Activated B cell treated with CpG ODN at 0.5 μM for 24 hours (primary cell): Measurements from ENCODE around the gene KRT16. TPM values are rescaled to one million over a fixed set of nuclear protein-coding genes. Genes with fewer than 3 reads are reported as not detected.

Experiments
- ATAC-seq: fragments of 200-7000 bp; cut with Tn5 transposase; one replicate; pipeline ENCODE4 v1.10.0; 2021; ENCODE audit warnings: low read depth, mild to moderate bottlenecking, moderate library complexity
- CTCF ChIA-PET: fragments of 350-600 bp; sonication (Branson Sonifier 250); formaldehyde crosslinking; loops from one replicate; lab custom pipeline; 2021; ENCODE audit warnings: antibody characterized with exemption; lab: Charles Lee
- POLR2A ChIA-PET: fragments of 350-600 bp; sonication (Branson Sonifier 250); formaldehyde crosslinking; loops from one replicate; lab custom pipeline; 2021; ENCODE audit warnings: antibody characterized with exemption; lab: Charles Lee
- DNase-seq: peaks from one replicate; pipeline ENCODE4 v3.0.0; 2022
- H3K27ac Mint-ChIP-seq: one replicate; pipeline ENCODE4 v1.8.0; 2020; ENCODE audit warnings: mixed read lengths
- H3K27me3 Mint-ChIP-seq: one replicate; pipeline ENCODE4 v1.8.0; 2021; ENCODE audit warnings: mixed read lengths
- H3K36me3 Mint-ChIP-seq: one replicate; pipeline ENCODE4 v1.8.0; 2021; ENCODE audit warnings: low read depth, mixed read lengths
- H3K4me1 Mint-ChIP-seq: one replicate; pipeline ENCODE4 v1.8.0; 2021; ENCODE audit warnings: mixed read lengths
- H3K4me3 Mint-ChIP-seq: one replicate; pipeline ENCODE4 v1.8.0; 2020; ENCODE audit warnings: mild to moderate bottlenecking, mixed read lengths
- H3K9me3 Mint-ChIP-seq: one replicate; pipeline ENCODE4 v1.8.0; 2020; ENCODE audit warnings: mixed read lengths
- intact Hi-C: fragments of 100-400 bp; cut with micrococcal nuclease; formaldehyde crosslinking; loops from one replicate; pipeline ENCODE4 v1.15.1; 2024
- total RNA-seq: library from RNA; stranded (reverse); gene quantifications from 2 replicates; pipeline ENCODE4 v1.2.3, GENCODE V29; 2022
- TF ChIP-seq, protein P1 (sequence below): fragments of 200-600 bp; IDR thresholded peaks from one replicate; pipeline ENCODE4 v1.8.0; 2022; ENCODE audit warnings: antibody characterized with exemption, mild to moderate bottlenecking

KRT16 gene
- total RNA-seq, 1 donor from 2014 or later: not detected

DNA sequence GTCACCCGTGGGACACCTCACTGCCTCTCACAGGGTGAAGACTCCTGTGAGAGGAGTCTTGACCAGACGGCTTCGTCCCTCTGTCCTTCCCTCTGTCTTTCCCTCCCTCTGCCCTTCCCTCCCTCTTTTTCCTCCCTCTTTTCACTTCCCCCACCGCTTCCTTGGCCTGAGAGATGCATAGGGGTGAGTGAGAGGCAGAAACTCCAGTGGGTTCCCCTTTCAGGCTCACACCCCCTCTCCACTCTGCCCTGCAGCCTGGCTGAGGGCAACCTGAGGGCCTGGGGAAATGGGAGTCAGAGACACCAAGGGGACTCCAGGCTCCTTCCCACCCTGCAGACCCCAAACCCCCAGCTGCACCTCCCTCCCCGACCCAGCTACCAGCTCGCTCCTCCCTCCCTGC, 26.4 kb upstream of the KRT16 start:
- no peaks in the 10 kb centered on the region for H3K4me1 Mint-ChIP-seq
- DNase-seq (no peak), ATAC-seq (no peak)
- no peak overlapping the region for H3K27ac Mint-ChIP-seq
- H3K27me3 Mint-ChIP-seq: peaks cover 4% of the 10 kb centered on the region
- H3K36me3 Mint-ChIP-seq: no peaks in the 10 kb centered on the region
- CTCF ChIA-PET: interaction anchor here (0.6 kb wide), 1 partner anchor 10 kb away, joined by 3 read pairs; no protein-coding TSS in a partner anchor
- TF ChIP-seq, protein P1, sequence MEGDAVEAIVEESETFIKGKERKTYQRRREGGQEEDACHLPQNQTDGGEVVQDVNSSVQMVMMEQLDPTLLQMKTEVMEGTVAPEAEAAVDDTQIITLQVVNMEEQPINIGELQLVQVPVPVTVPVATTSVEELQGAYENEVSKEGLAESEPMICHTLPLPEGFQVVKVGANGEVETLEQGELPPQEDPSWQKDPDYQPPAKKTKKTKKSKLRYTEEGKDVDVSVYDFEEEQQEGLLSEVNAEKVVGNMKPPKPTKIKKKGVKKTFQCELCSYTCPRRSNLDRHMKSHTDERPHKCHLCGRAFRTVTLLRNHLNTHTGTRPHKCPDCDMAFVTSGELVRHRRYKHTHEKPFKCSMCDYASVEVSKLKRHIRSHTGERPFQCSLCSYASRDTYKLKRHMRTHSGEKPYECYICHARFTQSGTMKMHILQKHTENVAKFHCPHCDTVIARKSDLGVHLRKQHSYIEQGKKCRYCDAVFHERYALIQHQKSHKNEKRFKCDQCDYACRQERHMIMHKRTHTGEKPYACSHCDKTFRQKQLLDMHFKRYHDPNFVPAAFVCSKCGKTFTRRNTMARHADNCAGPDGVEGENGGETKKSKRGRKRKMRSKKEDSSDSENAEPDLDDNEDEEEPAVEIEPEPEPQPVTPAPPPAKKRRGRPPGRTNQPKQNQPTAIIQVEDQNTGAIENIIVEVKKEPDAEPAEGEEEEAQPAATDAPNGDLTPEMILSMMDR: no peak
- POLR2A ChIA-PET: no interaction called here
- intact Hi-C loops: no loop called here
- no peaks in the 10 kb centered on the region for H3K9me3 Mint-ChIP-seq
- no peak overlapping the region for H3K4me3 Mint-ChIP-seq

GRCh38 chr17:41638194-41638593, 25.6 kb upstream of the KRT16 start:
- CTCF ChIA-PET: no interaction called here
- Mint-ChIP-seq H3K36me3 (no peaks in the 10 kb centered on the region), H3K27me3 (peaks cover 4% of the 10 kb centered on the region), H3K4me3 (no peak overlapping the region), H3K4me1 (no peaks in the 10 kb centered on the region), H3K9me3 (no peaks in the 10 kb centered on the region), H3K27ac (no peak overlapping the region)
- POLR2A ChIA-PET: no interaction called here
- DNase-seq: no peak
- TF ChIP-seq, protein P1: no peak
- ATAC-seq: no peak
- intact Hi-C loops: no loop called here

DNA sequence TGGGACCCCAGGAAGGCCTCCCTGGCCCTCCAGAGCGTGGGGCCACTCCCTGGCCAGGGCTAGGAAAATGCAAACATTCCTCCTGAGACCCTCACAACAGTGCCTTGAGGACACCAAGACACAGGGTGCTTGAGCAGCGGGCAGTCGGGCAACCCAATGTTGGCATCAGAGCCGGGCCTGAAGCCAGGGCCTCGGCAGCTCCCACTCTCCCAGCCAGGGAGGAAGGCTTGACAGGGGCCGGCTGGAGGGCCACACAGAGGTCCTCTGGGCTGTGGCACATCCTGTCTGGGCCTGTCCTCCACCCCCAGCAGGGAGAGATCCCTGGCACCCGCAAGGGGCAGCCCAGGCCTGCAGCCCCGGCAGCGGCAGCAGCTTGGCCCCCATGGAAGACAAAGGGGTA, 24.1 kb upstream of the KRT16 start:
- DNase-seq: no peak
- TF ChIP-seq, protein P1: no peak
- Mint-ChIP-seq H3K4me1 (no peaks in the 10 kb centered on the region), H3K36me3 (no peaks in the 10 kb centered on the region), H3K27me3 (peaks cover 4% of the 10 kb centered on the region), H3K4me3 (no peak overlapping the region), H3K9me3 (no peaks in the 10 kb centered on the region), H3K27ac (no peak overlapping the region)
- ChIA-PET CTCF (no interaction called here), POLR2A (no interaction called here)
- ATAC-seq: no peak
- intact Hi-C loops: no loop called here

- intact Hi-C loops: no loop called here
- no peak for ATAC-seq
- DNase-seq: no peak
Observed at GRCh38 chr17:41635121-41636097, 22.8 kb upstream of the KRT16 start.

DNA sequence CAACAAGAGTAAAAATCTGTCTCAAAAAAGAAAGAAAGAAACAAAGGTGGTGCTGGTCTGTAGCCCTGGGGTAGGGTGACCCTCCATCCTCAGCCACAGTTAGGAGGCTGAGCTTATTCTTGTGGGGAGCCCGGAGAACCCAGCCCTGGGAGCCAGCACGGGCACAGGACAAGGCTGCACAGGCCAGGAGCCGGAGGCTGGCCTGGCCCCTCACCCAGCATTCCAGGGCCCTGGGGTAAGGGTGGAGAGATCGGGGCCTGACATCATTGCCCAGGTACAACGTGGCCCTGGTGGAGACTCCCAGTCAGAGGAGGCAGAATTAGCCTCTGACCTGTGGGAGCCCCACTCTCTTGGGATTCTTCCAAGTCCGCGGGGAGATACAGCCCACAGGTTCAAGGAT, 22.1 kb upstream of the KRT16 start:
- DNase-seq (no peak), ATAC-seq (no peak)
- ChIA-PET CTCF (no interaction called here), POLR2A (no interaction called here)
- no peaks in the 10 kb centered on the region for H3K9me3 Mint-ChIP-seq
- H3K4me1 Mint-ChIP-seq: no peaks in the 10 kb centered on the region
- H3K27me3 Mint-ChIP-seq: peaks cover 4% of the 10 kb centered on the region
- intact Hi-C loops: no loop called here
- no peak overlapping the region for H3K27ac Mint-ChIP-seq
- H3K4me3 Mint-ChIP-seq: no peak overlapping the region
- H3K36me3 Mint-ChIP-seq: no peaks in the 10 kb centered on the region
- TF ChIP-seq, protein P1: no peak

More at GRCh38 chr17:41635121-41636097, 22.8 kb upstream of the KRT16 start:
- H3K9me3 Mint-ChIP-seq: no peaks in the 10 kb centered on the region
- POLR2A ChIA-PET: interaction anchor here (0.6 kb wide), 2 partner anchors 54 to 1275 kb away, joined by 3 read pairs; partner anchors contain the start of gene EIF1
- TF ChIP-seq, protein P1: no peak
- H3K4me3 Mint-ChIP-seq: no peak overlapping the region
- no peak overlapping the region for H3K27ac Mint-ChIP-seq
- no peaks in the 10 kb centered on the region for H3K4me1 Mint-ChIP-seq
- no peaks in the 10 kb centered on the region for H3K36me3 Mint-ChIP-seq
- CTCF ChIA-PET: no interaction called here
- H3K27me3 Mint-ChIP-seq: peaks cover 4% of the 10 kb centered on the region
